Posterior vena cava (tissue), 2 donors: Measurements from ENCODE around the gene BZW2. TPM values are rescaled to one million over a fixed set of nuclear protein-coding genes. Genes with fewer than 3 reads are reported as not detected.
A peak's percentile ranks its signal among the peaks of the same experiment; 100 is the strongest.
"Not testable (repeated sequence)": the region's sequence is repeated elsewhere in the genome, so short reads cannot be mapped to it uniquely, and the experiment has no call there.

ENCODE experiments used
- DNase-seq: peaks from one replicate; pipeline ENCODE4 v3.0.0-alpha.2; 2020; ENCODE audit warnings: low spot score
- intact Hi-C, 2 donors: fragments of 100-400 bp; cut with DNase I; formaldehyde crosslinking; loops; one replicate each; pipeline versions ENCODE4 v1.14.1 to v1.14.2; 2022 to 2023
- total RNA-seq, 2 donors: library from RNA; stranded (reverse); fragmentation: NEBNext Ultra II Directional; extraction: Animal tissue kit (Norgen Biotek cat#: 25700); gene quantifications; one replicate each; pipeline ENCODE4 v1.2.1, GENCODE V29; 2021
- donor health status: DM: yes; HTN: yes; CAD: no.
- donor health status: DM: yes; HTN: yes; CAD: no.

The BZW2 gene
- total RNA-seq, 2 donors from 2014 or later, result 25.1 to 31.3 TPM

DNA sequence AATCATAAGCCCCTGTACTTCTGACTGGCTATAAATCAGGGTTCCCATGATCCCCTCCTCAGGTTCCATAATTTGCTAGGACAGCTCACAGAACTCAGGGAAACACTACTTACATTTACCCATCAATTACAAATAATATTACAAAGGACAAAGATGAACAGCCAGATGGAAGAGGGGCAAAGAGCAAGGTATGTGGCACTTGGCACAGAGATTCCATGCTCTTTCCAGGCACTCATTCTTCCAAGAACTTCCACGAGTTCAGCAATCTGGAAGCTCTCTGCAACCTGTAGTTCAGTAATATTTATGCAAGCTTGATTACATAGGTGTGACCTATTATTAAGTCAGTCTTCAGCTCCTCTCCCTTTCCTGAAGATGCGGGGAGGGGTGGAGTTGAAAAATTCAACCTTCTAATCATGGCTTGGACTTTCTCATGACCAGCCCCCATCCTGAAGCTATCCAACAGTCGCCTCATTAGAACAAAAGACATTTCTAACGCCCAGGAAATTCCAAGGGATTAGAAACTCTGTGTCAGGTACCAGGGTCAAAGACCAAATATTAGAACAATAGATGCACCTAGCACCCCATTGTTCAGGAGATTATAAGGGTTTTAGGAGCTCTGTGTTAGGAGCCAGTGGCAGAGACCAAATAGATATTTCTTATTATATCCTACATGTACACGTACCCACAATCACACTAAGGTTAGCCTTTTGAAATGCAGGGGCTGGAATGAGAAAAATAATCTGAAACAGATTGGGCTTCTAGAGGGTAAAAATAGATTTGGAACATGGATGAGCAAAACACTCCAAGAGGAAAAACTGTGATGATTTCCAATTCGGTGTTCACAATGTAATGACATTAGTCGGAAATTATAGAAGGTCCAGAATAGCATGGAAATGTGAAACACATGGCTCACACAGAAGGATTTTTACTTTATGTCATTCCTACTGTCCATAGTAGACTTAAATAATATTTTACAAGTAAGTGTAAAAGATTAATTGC lies 7.4 kb upstream of the BZW2 start:
- no peak for DNase-seq
- intact Hi-C loops, result no loop called here

DNA sequence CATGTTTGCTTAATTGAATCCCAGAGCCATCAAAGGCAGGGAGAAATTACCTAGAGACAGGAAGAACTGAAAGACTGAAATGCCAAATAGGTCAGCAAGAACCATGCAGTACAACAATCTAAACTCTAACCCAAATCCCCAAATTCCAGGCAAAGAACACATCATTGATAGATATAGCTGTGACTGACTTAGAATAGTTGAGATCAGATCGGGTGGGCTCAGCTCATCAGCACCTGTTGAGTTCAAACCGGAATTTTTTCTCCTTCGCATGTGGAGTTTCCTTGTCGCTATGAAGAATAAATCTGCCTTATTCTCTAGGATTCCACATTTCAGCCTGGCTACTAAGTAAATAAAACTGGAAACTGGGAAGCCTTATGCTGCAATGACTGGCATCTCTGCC lies 1.8 kb upstream of the BZW2 start:
- intact Hi-C loops, result no loop called here
- DNase-seq, result no peak

DNA sequence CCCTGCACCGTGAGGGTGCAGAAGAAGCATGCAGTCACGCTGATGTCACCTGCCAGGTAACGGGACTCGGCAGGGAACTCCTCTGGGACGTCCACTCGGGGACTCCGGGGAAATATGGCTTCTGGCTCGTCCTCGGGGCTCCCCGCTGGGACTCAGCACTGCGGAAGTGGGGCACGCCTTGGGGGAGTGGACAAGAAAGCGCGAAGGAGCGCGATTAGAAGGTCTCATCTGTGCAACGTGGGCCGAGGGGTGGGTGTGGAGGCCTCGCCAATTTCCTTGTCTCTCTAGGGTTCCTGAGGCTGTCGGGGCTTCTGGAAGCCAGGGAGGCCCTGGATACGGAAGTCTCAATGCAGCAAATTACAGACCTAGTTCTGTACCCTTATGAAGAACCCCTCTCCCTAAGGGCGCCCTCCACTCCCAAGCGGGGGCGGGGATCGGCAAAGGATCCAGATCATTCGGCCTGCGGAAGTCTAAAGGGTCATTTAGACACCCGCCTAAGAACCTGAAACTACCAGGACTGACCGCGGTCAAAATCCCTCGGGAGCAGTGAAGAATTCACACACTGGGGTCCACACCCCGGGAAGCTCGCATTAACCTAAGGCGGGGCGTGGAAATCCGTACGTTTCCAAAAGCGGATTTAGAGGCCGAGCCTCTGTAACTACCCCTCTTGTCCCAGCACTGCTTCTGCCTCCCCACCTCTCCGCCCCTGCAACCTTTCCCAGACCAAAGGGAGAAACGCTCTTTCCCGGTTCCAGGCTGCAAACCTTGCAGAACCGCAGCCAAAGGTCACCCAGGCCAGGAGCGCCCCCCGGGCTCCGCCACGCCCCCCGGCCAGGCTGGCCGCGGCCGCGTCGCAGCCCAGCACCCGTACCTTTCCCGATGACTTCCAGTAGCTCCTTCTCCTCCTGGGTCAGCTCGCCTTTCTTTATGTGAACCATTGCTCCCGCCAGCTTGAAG lies 1.1 kb upstream of the BZW2 start:
- DNase-seq, result peak; percentile 83

DNA sequence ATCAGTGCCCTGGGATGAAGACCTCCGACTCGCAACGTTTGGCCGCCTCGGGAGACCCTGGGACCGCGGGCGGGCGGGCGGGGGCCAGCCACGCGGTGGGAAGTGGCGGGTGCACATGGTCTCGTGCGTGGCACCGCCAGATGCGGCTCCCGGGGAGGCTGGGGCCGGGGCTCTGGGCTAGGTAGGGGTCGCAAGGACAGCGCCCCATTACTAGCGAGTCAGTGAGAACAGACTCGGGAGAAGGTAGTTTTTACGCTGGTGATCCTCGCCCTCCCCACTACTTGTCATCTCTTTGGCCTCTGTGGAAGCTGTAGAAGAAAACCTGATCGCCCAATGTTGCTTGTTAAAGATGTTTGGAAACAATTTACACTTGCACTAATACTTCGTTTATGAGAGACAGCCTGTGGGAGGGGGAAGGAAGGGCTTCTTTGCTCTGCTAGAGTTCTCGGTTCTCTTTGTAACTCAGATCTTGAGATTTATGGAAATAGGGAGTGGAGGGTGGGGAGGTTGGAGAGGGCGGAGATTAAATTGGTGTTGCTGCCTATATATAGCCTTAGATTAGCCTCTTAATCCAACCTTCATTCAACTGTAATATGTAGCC lies 591 bp downstream of the BZW2 start:
- no peak for DNase-seq
- intact Hi-C loops, result no loop called here

More for the DNA sequence above, 1.1 kb upstream of the BZW2 start:
- intact Hi-C loops, result no loop called here

GRCh38 chr7:16647435-16647960 lies 1.5 kb downstream of the BZW2 start:
- no peak for DNase-seq
- intact Hi-C loops, result no loop called here

DNA sequence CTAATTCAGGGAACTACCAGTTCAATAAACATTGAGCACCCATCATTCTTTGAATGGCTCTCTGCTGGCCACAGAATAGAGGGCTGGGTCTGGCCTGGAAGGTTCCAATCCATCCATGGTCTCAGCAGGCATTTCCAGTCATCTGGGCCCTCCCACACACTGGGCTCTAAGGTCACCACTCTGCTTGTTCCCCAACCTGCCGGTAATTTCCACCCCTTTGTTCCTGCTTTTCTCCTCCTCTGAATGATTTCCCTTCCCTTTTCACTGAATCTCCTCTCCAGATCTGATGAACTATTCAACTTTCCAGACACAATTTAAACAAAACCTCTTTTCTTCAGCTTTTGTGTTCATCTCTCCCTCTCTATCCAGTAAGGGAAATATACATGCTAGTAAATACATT lies 2.6 kb downstream of the BZW2 start:
- no peak for DNase-seq
- intact Hi-C loops, result no loop called here

DNA sequence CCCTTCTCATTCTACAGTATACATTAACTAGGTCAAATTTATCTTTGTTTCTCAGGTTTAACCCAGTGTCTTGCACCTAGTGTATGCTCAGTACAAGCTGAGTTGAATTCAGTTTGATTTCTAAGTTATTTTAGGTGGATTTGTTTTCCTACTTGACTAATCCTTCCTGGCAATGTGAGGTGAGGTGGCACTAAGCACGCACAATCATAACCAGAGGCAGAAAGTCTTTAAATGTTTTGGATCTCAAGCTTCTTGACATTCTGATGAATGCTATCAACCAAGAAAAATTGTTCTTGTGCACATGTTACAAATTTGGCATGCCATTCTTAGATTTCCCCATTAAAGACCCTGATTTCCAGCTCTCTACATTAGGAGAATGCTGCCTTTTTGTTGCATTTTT lies 3.2 kb downstream of the BZW2 start:
- intact Hi-C loops, result no loop called here
- DNase-seq, result no peak

DNA sequence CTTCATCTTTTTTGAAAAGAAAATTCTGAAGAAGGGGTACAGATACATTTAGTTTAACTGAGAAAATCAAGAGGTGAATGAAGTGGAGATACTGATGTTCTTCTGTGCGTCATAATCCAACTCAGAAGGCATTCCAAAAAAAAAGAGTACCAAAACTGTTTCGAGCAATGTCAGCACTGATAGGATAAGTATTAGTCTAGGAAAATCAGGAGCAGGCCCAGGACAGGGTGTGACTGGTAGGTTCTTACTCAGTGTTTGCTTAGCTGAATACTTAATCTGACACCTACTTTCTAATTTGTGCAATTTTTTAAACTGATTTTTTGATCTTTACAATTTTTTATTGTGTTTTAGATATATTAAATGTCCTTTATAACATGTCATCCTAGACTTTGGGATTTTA lies 4.3 kb downstream of the BZW2 start:
- DNase-seq, result no peak
- intact Hi-C loops, result no loop called here

DNA sequence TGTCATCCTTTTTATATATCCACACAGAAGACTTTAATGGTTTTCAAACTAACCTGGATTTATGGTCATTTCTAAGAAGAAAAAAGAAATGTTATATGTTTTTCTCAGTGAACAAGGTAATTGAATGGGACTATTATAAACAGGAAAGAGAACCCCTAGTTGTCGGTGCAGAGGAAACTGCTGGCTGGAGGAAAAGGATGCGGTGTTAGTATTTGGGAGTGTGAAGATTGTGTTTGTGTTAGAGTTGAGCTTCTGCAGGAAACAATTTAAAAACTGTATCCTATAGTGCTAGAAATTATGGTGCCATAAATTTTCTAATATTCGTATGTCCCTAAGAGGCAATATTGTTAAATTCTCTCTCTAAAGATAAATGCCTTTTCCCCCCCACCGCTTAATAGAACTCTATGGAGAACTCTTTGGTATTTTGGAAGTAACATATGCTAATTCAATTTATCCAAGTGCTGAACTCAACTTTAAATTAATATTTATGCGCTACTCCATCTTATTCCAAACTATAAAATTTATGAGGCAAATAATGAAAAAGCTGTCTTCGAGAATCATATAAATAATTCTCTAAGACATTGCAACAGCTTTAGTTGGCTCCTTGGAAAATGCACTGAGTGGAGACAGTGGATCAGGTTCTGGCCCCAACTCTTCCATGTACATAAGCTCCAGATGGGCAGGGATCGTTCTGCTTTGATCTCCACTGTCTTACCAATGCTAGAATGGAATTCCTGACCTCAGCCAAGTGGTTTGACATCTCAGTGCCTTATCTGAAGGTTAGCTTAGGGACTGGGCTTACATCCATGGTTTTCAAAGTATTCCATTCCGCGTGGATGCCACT lies 5.6 kb downstream of the BZW2 start:
- DNase-seq, result no peak
- intact Hi-C loops, result no loop called here

GRCh38 chr7:16652240-16652583 lies 6.2 kb downstream of the BZW2 start:
- no peak for DNase-seq
- intact Hi-C loops, result no loop called here

- intact Hi-C loops, result no loop called here
- DNase-seq, result no peak
Measured at GRCh38 chr7:16652888-16653287, 6.9 kb downstream of the BZW2 start.

GRCh38 chr7:16655394-16655793 lies 9.4 kb downstream of the BZW2 start:
- no peak for DNase-seq
- intact Hi-C loops, result no loop called here

GRCh38 chr7:16656141-16656540 lies 10.2 kb downstream of the BZW2 start:
- DNase-seq, result no peak
- intact Hi-C loops, result no loop called here

GRCh38 chr7:16657656-16658279 lies 11.8 kb downstream of the BZW2 start:
- intact Hi-C loops, result no loop called here
- no peak for DNase-seq

DNA sequence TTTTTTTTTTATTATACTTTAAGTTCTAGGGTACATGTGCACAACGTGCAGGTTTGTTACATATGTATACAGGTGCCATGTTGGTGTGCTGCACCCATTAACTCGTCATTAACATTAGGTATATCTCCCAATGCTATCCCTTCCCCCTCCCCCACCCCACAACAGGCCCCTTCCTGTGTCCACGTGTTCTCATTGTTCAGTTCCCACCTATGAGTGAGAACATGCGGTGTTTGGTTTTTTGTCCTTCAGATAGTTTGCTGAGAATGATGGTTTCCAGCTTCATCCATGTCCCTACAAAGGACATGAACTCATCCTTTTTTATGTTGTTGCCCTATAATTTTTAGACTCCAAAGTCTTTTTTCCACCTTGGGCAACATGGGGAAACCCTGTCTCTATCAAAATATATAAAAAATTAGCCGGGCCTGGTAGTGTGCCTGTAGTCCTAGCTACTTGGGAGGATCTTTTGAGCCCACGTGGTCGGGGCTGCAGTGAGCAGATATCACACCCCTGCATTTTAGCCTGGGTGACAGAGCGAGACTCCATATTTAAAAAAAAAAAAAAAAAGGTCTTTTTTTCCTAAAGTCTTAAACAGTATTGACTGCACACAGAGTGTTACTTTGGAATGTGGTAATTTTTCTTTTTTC lies 14.0 kb downstream of the BZW2 start:
- intact Hi-C loops, DNase-seq: not testable (repeated sequence)

DNA sequence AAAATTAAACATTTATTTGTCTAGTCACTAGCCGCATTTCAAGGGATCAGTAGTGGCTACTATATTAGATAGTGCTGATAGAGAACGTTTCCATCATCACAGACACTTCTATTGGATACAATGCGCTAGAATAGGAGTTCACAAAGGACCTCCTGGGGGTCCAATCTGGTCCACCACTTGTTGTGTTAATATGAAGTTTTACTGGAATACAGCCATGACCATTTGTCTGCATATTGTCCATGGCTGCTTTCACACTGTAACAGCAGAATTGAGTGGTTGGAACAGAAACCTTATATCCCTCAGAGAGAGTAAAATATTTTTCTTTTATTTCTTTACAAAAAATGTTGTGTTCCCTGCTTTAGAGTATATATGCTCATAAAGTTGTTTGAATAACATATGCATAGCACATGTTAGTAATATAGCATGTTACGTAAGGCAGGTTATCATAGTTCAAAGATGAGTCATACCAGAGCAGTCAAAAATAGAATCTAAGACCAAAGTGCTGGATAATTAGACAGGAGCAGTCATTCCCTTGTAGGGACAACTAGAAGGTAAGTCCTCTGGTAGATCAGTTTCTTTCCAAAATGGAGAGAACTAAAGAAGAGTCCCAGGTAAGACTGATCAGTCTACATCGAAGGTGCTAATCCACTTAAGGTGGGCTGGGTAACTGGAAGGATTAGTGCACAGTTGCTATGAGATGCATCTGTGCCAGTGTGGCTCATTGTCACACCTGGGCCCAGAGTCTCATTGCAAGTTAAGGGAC lies 14.9 kb downstream of the BZW2 start:
- DNase-seq, result no peak
- intact Hi-C loops, result no loop called here

- DNase-seq, result no peak
- intact Hi-C loops, result no loop called here
Measured at GRCh38 chr7:16661924-16662323, 15.9 kb downstream of the BZW2 start.
